Left kidney (tissue), 2 donors: ENCODE results near the gene ODAD3. TPM values are rescaled to one million over a fixed set of nuclear protein-coding genes. Genes with fewer than 3 reads are reported as not detected.

ENCODE experiments used
- DNase-seq: peaks from one replicate; pipeline ENCODE4 v3.0.0-alpha.2; 2013
- polyA plus RNA-seq: library from polyadenylated mRNA; unstranded; fragments of 120-200 nt; gene quantifications from one replicate; pipeline ENCODE4 v1.2.1, GENCODE V29; 2013; ENCODE audit not compliant: insufficient read length

ODAD3 gene
- polyA plus RNA-seq, 1 donor: 1.4 TPM

DNA sequence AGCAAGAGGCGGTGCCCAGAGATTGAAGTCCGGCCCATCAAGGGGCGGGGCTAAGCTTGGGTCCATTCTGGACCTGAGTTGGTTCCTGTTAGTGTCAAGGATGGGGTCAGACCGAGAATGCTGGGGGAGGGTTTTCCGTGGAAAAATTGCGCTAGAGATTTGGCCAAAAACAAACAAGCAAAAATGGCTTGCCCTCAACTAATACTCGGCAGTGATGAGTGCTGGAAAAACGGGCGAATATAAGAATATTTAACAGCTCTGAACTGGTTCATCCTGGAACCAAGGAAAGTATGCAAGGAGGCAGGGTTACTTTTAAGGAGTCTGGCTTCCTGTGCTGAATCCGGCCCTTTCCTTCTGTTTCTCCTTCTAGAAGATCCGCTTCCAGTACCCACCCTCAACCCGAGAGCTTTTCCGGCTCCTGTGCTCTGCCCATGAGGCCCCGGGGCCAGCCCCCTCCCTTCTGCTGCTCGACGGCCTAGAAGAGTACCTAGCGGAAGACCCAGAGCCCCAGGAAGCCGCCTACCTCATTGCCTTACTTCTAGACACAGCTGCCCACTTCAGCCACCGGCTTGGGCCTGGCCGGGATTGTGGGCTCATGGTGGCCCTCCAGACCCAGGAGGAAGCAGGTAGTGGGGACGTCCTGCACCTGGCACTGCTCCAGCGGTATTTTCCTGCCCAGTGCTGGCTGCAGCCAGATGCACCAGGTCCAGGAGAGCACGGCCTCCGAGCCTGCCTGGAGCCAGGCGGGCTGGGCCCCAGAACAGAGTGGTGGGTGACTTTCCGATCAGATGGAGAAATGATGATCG is 59.6 kb downstream of the ODAD3 start:
- peak; percentile 46 for DNase-seq

DNA sequence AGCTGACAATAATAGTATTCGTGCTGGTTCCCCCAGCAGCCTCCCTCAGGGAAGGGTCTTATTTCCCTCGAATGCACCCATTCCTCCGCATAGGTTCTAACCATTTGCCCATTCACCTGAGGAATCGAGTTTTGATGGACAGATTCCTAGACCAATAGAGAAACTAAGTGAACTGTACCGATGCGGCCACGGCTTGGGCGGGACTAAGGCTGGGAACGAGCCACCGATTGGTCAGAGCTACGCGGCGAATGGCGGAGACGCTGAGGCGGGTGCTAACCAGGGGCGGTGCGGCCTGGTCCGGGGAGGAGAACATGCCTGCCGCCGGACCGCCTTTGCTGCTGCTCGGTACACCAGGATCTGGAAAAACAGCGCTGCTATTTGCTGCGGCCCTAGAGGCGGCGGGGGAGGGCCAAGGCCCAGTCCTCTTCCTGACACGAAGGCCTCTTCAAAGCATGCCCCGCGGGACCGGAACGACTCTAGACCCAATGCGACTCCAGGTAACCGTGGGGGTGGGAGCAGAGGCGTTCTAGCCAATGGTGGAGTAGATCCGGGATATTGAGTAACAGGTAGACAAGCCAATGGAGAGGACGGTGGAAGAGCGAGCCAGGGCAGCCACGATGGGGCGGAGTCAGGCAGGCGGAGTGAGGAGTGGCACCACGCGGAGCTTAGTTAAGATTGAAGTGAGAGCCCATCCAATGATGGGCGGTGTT is 60.3 kb downstream of the ODAD3 start, which contains the start of gene SWSAP1:
Gene SWSAP1, plus strand, starts transcription at position 234 of the 710 bp plus-strand sequence. Its CDS starts 15 bp downstream, at position 249.
- DNase-seq: peak; percentile 99

DNA sequence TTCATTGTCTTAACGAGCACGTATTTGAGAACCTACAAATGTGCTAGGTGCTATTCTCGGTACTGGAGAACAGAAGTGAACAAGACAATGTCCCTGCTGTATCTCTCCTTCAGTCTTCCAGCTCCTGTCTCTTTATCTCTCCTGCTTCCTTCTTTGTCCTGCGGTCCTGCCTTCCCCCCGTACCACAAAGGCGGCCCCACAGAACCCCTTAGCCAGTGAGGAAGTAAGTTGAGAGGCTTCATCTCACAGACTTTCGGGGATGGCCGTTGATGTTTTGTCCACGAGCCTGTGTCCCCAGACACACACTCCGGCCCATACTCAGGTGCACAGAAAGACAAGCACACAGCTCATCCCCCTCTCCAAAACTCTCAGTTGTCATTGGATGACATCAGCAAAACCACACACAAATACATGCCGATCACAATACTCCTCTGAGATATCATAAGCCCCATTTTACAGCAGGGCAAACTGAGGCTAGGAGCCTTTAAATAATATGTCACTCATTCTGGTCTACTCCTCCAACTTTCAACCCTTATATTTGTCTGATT is 61.0 kb downstream of the ODAD3 start:
- no peak for DNase-seq

DNA sequence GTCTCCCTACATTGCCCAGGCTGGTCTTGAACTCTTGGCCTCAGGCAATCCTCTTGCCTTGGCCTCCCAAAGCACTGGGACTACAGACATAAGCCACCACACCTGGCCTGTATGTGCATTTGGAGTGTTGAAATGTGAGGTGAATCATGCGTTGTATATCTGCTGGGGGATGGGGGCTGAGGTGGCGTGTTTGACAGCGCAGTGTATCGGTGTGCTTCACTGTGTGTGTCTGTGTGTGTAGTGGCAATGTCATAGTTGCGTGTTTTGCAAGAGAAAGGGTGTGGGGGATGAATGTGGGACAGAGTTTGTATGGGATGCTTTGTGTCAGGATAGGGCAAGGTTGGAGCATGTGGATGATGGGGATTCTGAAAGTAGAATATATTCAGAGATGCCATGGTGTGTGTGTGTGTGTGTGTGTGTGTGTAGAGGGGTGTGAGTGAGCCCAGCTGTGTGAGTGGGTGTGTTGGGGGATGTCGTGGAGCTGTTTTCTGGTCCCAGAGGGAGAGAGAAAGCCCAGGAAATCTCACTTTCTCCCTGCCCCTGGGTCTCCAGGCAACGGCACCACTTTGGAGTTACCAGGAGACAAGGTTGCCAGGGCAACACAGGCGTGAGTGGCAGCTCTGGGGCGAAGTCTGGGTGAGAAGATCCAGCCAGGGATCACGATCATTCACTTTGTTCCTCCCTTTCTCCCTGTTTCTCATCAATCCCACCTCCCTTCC is 61.6 kb downstream of the ODAD3 start:
- no peak for DNase-seq

DNA sequence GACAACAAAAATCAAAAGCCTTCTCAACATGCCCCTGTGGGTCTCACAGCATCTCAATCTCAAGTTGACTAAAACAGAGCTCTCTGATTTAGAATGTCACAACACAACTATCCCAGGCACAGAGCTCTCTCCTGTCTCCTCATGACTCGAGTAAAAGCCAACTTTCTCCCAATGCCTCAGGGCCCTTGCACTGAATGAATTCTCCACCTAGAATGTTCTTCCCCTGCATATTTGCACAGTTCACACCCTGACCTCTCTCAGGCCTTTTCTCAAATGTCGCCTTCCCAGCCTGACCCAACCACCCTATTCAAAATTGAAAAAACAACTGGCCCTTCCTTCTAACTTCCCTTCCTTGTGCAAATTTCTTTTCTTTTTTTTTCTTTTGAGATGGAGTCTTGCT is 64.2 kb downstream of the ODAD3 start:
- no peak for DNase-seq

Other genes starting within 250 kb of the ODAD3 start
- 117 TPM for gene KANK2, start 237.6 kb downstream of the ODAD3 start, polyA plus RNA-seq
- 0.62 TPM for gene ANGPTL8, start 195.5 kb downstream of the ODAD3 start, polyA plus RNA-seq
- 49.3 TPM for gene DOCK6, start 172.6 kb downstream of the ODAD3 start, polyA plus RNA-seq
- gene TSPAN16, start 139.0 kb downstream of the ODAD3 start, polyA plus RNA-seq: not detected
- gene RAB3D, start 95.5 kb downstream of the ODAD3 start, polyA plus RNA-seq: 15.2 TPM
- 121 TPM for gene TMEM205, start 88.9 kb downstream of the ODAD3 start, polyA plus RNA-seq
- gene CCDC159, start 88.6 kb downstream of the ODAD3 start, polyA plus RNA-seq: 30.3 TPM
- gene PLPPR2, start 79.7 kb downstream of the ODAD3 start, polyA plus RNA-seq: 10.5 TPM
- 2.7 TPM for gene SWSAP1, start 60.5 kb downstream of the ODAD3 start, polyA plus RNA-seq
- 21.3 TPM for gene EPOR, start 50.8 kb downstream of the ODAD3 start, polyA plus RNA-seq
- 99.4 TPM for gene RGL3, start 15.8 kb downstream of the ODAD3 start, polyA plus RNA-seq
- gene PRKCSH, start 514 bp upstream of the ODAD3 start, polyA plus RNA-seq: 321 TPM
- gene ELAVL3, start 45.9 kb upstream of the ODAD3 start, polyA plus RNA-seq: 0.05 TPM
- 9.6 TPM for gene ZNF653, start 70.7 kb upstream of the ODAD3 start, polyA plus RNA-seq
- 31.0 TPM for gene ECSIT, start 94.0 kb upstream of the ODAD3 start, polyA plus RNA-seq
- 3.0 TPM for gene CNN1, start 103.7 kb upstream of the ODAD3 start, polyA plus RNA-seq
- 42.3 TPM for gene ELOF1, start 124.1 kb upstream of the ODAD3 start, polyA plus RNA-seq
- 10.0 TPM for gene ACP5, start 142.5 kb upstream of the ODAD3 start, polyA plus RNA-seq
- 43.4 TPM for gene ZNF627, start 162.4 kb upstream of the ODAD3 start, polyA plus RNA-seq